HepG2 (cell line): ENCODE data around the gene SRBD1. TPM values are rescaled to one million over a fixed set of nuclear protein-coding genes. Genes with fewer than 3 reads are reported as not detected.

Experiments
- ELF3 ChIP-seq: IDR thresholded peaks from 2 replicates; pipeline ENCODE4 v1.6.1; 2016; ENCODE audit warnings: missing genetic modification reagents, missing compliant biosample characterization
- FOXA1 ChIP-seq, 2 experiments: fragments of 450-650 bp in 1 of 2; sonication (generic) in 1 of 2; formaldehyde crosslinking in 1 of 2; IDR thresholded peaks; 2 replicates each; pipeline versions ENCODE4 v1.4.0 to v1.6.1; 2016 to 2020; ENCODE audit warnings: missing genetic modification reagents in 1 of 2
- GABPB1 ChIP-seq: IDR thresholded peaks from 2 replicates; pipeline ENCODE4 v1.6.1; 2016; ENCODE audit warnings: mild to moderate bottlenecking, missing genetic modification reagents, moderate library complexity, missing compliant biosample characterization
- HDAC1 ChIP-seq: sonication (generic); formaldehyde crosslinking; IDR thresholded peaks from 2 replicates; pipeline ENCODE4 v1.5.1; 2020; ENCODE audit warnings: mild to moderate bottlenecking, missing genetic modification reagents
- HDAC2 ChIP-seq: sonication (generic); formaldehyde crosslinking; IDR thresholded peaks from 2 replicates; pipeline ENCODE4 v1.4.0; 2020; ENCODE audit warnings: missing genetic modification reagents
- MIXL1 ChIP-seq: IDR thresholded peaks from 2 replicates; pipeline ENCODE4 v1.6.1; 2016
- PAXIP1 ChIP-seq: sonication (generic); formaldehyde crosslinking; conservative IDR thresholded peaks from 2 replicates; pipeline ENCODE4 v1.4.0; 2020; ENCODE audit warnings: mild to moderate bottlenecking, missing genetic modification reagents, moderate library complexity
- SOX13 ChIP-seq, 3 experiments: fragments of 450-650 bp in 1 of 3; sonication (generic) in 1 of 3; formaldehyde crosslinking in 1 of 3; IDR thresholded peaks in 2 of 3; conservative IDR thresholded peaks in 1 of 3; 2 replicates each; pipeline versions ENCODE4 v1.5.0 to v1.6.1; 2016 to 2020; ENCODE audit warnings: antibody characterized with exemption in 1 of 3, mild to moderate bottlenecking in 1 of 3, missing compliant biosample characterization in 1 of 3, missing genetic modification reagents in 1 of 3, moderate library complexity in 1 of 3
- SP1 ChIP-seq, 2 experiments: fragments of 450-650 bp in 1 of 2; sonication (generic) in 1 of 2; formaldehyde crosslinking in 1 of 2; IDR thresholded peaks; 2 replicates each; pipeline versions ENCODE4 v1.4.0 to v1.6.1; 2016 to 2020; ENCODE audit warnings: missing genetic modification reagents in 1 of 2
- SP140L ChIP-seq: sonication (generic); formaldehyde crosslinking; IDR thresholded peaks from 2 replicates; pipeline ENCODE4 v1.4.0; 2020; ENCODE audit warnings: missing genetic modification reagents, borderline replicate concordance
- TRIM24 ChIP-seq: sonication (generic); formaldehyde crosslinking; IDR thresholded peaks from 2 replicates; pipeline ENCODE4 v1.8.0; 2022; ENCODE audit warnings: mild to moderate bottlenecking, missing genetic modification reagents
- ZNF124 ChIP-seq: sonication (generic); formaldehyde crosslinking; IDR thresholded peaks from 2 replicates; pipeline ENCODE4 v1.4.0; 2020; ENCODE audit warnings: missing genetic modification reagents
- ZNF264 ChIP-seq: sonication (generic); formaldehyde crosslinking; IDR thresholded peaks from 2 replicates; pipeline ENCODE4 v1.4.0; 2020; ENCODE audit warnings: missing genetic modification reagents
- ZNF766 ChIP-seq: sonication (generic); formaldehyde crosslinking; IDR thresholded peaks from 2 replicates; pipeline ENCODE4 v1.5.0; 2020; ENCODE audit warnings: missing genetic modification reagents, borderline replicate concordance
- polyA plus RNA-seq, 8 experiments: library from polyadenylated mRNA; depleted of rRNA in 3 of 8; stranded (reverse) in 7 of 8; unstranded in 1 of 8; fragments of >200 nt; fragmentation: Illumina TruSeq in 4 of 8; extraction: Trizol in 4 of 8; gene quantifications; 2 replicates each; pipeline versions ENCODE4 v1.2.1 to v1.2.3, GENCODE V29; 2011 to 2016; ENCODE audit warnings: low read depth in 4 of 8, missing spikeins in 1 of 8, mixed read lengths in 1 of 8; ENCODE audit not compliant: insufficient read depth in 1 of 8
- total RNA-seq, 5 experiments: library from RNA; depleted of rRNA; stranded (reverse); fragments of >200 nt; fragmentation: Illumina TruSeq; extraction: Trizol; gene quantifications; 2 replicates each; pipeline ENCODE4 v1.2.3, GENCODE V29; 2016; ENCODE audit warnings: low read depth in 1 of 5
- TF ChIP-seq, protein P1 (sequence below): sonication (generic); formaldehyde crosslinking; IDR thresholded peaks from 2 replicates; pipeline ENCODE4 v1.5.1; 2020; ENCODE audit warnings: missing genetic modification reagents, mild to moderate bottlenecking, borderline replicate concordance
- TF ChIP-seq, protein P2 (sequence below): conservative IDR thresholded peaks from 2 replicates; pipeline ENCODE4 v1.6.1; 2018; ENCODE audit warnings: missing genetic modification reagents

SRBD1 gene
- total and polyA plus RNA-seq, 2 of the 13 experiments (the other 11 are each of a cell fraction or from before 2014, with no cell fraction given): 3.2 to 23.9 TPM

GRCh38 chr2:45469314-45470099, 141.6 kb downstream of the SRBD1 start (continued):
- TF ChIP-seq TRIM24 (CRISPR knock-in tag): peak; percentile 53; the same call in 1 of the 2 replicates
- TF ChIP-seq MIXL1 (CRISPR knock-in tag): peak; percentile 10; the same call in 1 of the 2 replicates
- TF ChIP-seq SP140L (CRISPR knock-in tag): 0 out of 2 replicates have a peak, but pooled peaks have one; percentile 54
- TF ChIP-seq ZNF766 (CRISPR knock-in tag): no peak
- TF ChIP-seq GABPB1: peak; percentile 27; the same call in 1 of the 2 replicates
- TF ChIP-seq, protein P1, sequence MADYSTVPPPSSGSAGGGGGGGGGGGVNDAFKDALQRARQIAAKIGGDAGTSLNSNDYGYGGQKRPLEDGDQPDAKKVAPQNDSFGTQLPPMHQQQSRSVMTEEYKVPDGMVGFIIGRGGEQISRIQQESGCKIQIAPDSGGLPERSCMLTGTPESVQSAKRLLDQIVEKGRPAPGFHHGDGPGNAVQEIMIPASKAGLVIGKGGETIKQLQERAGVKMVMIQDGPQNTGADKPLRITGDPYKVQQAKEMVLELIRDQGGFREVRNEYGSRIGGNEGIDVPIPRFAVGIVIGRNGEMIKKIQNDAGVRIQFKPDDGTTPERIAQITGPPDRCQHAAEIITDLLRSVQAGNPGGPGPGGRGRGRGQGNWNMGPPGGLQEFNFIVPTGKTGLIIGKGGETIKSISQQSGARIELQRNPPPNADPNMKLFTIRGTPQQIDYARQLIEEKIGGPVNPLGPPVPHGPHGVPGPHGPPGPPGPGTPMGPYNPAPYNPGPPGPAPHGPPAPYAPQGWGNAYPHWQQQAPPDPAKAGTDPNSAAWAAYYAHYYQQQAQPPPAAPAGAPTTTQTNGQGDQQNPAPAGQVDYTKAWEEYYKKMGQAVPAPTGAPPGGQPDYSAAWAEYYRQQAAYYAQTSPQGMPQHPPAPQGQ (CRISPR knock-in tag): no peak
- no peak for TF ChIP-seq ZNF124 (CRISPR knock-in tag)
- peak; percentile 75 for TF ChIP-seq PAXIP1
- TF ChIP-seq SP1 (IDR thresholded peaks at IDR 0.05): no peak
- TF ChIP-seq SP1 (CRISPR knock-in tag; IDR thresholded peaks at IDR 0.05): 0 out of 2 replicates have a peak, but pooled peaks have one; percentile 14
- 0 out of 2 replicates have a peak, but pooled peaks have one; percentile 57 for TF ChIP-seq ZNF264
- TF ChIP-seq HDAC2 (CRISPR knock-in tag): peak; percentile 59
- TF ChIP-seq ELF3 (CRISPR knock-in tag): peak; percentile 69
- TF ChIP-seq, protein P2, sequence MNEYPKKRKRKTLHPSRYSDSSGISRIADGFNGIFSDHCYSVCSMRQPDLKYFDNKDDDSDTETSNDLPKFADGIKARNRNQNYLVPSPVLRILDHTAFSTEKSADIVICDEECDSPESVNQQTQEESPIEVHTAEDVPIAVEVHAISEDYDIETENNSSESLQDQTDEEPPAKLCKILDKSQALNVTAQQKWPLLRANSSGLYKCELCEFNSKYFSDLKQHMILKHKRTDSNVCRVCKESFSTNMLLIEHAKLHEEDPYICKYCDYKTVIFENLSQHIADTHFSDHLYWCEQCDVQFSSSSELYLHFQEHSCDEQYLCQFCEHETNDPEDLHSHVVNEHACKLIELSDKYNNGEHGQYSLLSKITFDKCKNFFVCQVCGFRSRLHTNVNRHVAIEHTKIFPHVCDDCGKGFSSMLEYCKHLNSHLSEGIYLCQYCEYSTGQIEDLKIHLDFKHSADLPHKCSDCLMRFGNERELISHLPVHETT (CRISPR knock-in tag): no peak
- peak; percentile 68; the same call in 1 of the 2 replicates for TF ChIP-seq HDAC1
- peak; percentile 98 for TF ChIP-seq SOX13 (IDR thresholded peaks at IDR 0.05)
- peak in 1 of 2 experiments; percentile 100; a peak in 2 of 4 replicates for TF ChIP-seq SOX13 (CRISPR knock-in tag; conservative IDR thresholded peaks at IDR 0.05 in 1 of 2, IDR thresholded peaks at IDR 0.05 in 1 of 2)
- peak; percentile 84 for TF ChIP-seq FOXA1 (IDR thresholded peaks at IDR 0.05)
- TF ChIP-seq FOXA1 (CRISPR knock-in tag; IDR thresholded peaks at IDR 0.05): peak; percentile 94
